ENCODE measurements around the gene ATP6V0D1. TPM values are rescaled to one million over a fixed set of nuclear protein-coding genes. Genes with fewer than 3 reads are reported as not detected.

ATP6V0D1 gene
- polyA plus RNA-seq, 1 donor from 2014 or later: 188 TPM

DNA sequence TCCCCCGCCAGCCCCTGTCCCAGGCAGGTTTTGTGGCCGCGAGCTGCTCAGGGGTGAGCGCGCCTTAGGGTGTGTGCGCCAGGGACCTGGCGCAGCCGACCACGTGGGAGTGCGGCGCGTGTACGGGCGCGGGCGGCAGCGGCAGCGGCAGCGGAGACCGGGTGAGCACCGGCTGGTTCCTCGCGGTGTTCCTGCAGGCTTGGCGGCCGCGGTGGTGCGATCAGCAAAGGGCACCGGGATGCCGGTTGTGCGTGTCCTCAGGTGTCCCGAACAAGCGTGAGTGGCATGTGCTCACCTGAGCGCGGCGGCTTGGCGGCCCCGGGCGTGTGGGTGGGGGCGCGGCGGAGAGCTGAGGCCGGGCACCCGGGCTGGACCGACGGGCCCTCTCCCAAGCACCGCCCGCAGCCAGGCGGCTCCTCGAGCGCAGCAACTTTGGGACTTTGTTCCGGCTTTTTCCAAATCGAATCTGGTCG lies 50.4 kb downstream of the ATP6V0D1 start:
- H3K9ac ChIP-seq (ENCODE audit: low read length): peak overlapping the region; percentile 26
- H3K79me2 ChIP-seq (replicated peaks; ENCODE audit: insufficient read depth, low read length): no peaks in the 10 kb centered on the region
- H3K9me2 ChIP-seq (ENCODE audit: insufficient read depth, low read length): no peaks in the 10 kb centered on the region
- no peaks in the 10 kb centered on the region for H3F3A ChIP-seq (ENCODE audit: insufficient read depth, low read length, poor library complexity, severe bottlenecking)
- TF ChIP-seq MXI1 (conservative IDR thresholded peaks at IDR 0.05; ENCODE audit: poor library complexity, severe bottlenecking): peak; percentile 83
- no peak for TF ChIP-seq EP300 (conservative IDR thresholded peaks at IDR 0.05; ENCODE audit: poor library complexity, severe bottlenecking)
- TF ChIP-seq TAF1 (IDR thresholded peaks at IDR 0.05; ENCODE audit: low read depth): no peak
- TF ChIP-seq EZH2 (IDR thresholded peaks at IDR 0.05; ENCODE audit: borderline replicate concordance, insufficient read depth, low read length, poor library complexity, severe bottlenecking): peak; percentile 69
- no peak for TF ChIP-seq RAD21 (conservative IDR thresholded peaks at IDR 0.05)
- TF ChIP-seq, protein P1, sequence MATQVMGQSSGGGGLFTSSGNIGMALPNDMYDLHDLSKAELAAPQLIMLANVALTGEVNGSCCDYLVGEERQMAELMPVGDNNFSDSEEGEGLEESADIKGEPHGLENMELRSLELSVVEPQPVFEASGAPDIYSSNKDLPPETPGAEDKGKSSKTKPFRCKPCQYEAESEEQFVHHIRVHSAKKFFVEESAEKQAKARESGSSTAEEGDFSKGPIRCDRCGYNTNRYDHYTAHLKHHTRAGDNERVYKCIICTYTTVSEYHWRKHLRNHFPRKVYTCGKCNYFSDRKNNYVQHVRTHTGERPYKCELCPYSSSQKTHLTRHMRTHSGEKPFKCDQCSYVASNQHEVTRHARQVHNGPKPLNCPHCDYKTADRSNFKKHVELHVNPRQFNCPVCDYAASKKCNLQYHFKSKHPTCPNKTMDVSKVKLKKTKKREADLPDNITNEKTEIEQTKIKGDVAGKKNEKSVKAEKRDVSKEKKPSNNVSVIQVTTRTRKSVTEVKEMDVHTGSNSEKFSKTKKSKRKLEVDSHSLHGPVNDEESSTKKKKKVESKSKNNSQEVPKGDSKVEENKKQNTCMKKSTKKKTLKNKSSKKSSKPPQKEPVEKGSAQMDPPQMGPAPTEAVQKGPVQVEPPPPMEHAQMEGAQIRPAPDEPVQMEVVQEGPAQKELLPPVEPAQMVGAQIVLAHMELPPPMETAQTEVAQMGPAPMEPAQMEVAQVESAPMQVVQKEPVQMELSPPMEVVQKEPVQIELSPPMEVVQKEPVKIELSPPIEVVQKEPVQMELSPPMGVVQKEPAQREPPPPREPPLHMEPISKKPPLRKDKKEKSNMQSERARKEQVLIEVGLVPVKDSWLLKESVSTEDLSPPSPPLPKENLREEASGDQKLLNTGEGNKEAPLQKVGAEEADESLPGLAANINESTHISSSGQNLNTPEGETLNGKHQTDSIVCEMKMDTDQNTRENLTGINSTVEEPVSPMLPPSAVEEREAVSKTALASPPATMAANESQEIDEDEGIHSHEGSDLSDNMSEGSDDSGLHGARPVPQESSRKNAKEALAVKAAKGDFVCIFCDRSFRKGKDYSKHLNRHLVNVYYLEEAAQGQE (IDR thresholded peaks at IDR 0.05; ENCODE audit: borderline replicate concordance): no peak
- TF ChIP-seq SMC3 (conservative IDR thresholded peaks at IDR 0.05; ENCODE audit: poor library complexity): no peak
- TF ChIP-seq POLR2AphosphoS5 (IDR thresholded peaks at IDR 0.05): no peak
- TF ChIP-seq, protein P2, sequence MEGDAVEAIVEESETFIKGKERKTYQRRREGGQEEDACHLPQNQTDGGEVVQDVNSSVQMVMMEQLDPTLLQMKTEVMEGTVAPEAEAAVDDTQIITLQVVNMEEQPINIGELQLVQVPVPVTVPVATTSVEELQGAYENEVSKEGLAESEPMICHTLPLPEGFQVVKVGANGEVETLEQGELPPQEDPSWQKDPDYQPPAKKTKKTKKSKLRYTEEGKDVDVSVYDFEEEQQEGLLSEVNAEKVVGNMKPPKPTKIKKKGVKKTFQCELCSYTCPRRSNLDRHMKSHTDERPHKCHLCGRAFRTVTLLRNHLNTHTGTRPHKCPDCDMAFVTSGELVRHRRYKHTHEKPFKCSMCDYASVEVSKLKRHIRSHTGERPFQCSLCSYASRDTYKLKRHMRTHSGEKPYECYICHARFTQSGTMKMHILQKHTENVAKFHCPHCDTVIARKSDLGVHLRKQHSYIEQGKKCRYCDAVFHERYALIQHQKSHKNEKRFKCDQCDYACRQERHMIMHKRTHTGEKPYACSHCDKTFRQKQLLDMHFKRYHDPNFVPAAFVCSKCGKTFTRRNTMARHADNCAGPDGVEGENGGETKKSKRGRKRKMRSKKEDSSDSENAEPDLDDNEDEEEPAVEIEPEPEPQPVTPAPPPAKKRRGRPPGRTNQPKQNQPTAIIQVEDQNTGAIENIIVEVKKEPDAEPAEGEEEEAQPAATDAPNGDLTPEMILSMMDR (IDR thresholded peaks at IDR 0.05; ENCODE audit: poor library complexity, severe bottlenecking): no peak
- H2AFZ ChIP-seq (ENCODE audit: low read depth, low read length): no peak overlapping the region
- no peak overlapping the region for H3K4me2 ChIP-seq (ENCODE audit: low read length)
- no peak overlapping the region for H3K27ac ChIP-seq (ENCODE audit: low read length)
- H3K4me3 ChIP-seq (ENCODE audit: low read length): peak overlapping the region; percentile 65
- H4K20me1 ChIP-seq (ENCODE audit: insufficient read depth): no peaks in the 10 kb centered on the region
- no peaks in the 10 kb centered on the region for H3K9me3 ChIP-seq (ENCODE audit: low read length)
- H3K27me3 ChIP-seq (ENCODE audit: insufficient read depth, low read depth, low read length): peaks cover 40% of the 10 kb centered on the region
- H3K36me3 ChIP-seq (ENCODE audit: insufficient read depth, low read length): no peaks in the 10 kb centered on the region

DNA sequence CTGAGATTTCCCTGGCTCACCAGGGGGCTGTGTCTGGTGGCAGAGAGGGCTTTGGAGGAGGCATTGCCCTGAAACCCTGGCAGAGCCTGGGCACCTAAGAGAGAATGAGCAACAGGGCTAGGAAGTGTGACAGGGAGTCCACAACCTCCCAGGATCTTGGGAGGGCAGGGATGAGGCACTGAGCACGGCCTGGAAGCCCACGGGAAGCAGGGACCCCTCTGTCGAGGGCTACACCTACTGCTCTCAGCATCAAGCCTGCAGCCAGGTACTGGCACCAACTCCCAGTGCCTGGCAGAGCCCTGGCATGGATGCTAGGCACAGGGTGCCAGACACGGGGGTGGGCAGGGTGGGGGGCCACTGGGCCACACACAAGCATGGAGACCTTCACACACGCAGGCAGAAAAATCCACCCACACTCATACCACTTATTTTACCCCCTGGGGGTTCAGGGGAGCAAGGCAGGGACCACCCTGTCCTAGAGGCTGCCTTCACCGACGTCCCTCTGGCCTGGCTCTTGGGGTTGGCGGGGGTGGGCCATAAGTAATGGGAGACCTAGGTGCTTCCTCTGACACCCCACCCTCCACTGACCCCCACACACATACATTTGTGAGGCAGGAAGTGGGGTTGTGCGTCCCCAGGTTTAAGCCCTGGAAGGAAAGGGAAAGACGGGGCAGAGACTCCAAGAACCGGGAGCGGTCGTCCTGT lies 51.0 kb downstream of the ATP6V0D1 start:
- no peak overlapping the region for H3K27ac ChIP-seq (ENCODE audit: low read length)
- no peak overlapping the region for H2AFZ ChIP-seq (ENCODE audit: low read depth, low read length)
- H3F3A ChIP-seq (ENCODE audit: insufficient read depth, low read length, poor library complexity, severe bottlenecking): no peaks in the 10 kb centered on the region
- peak overlapping the region; percentile 65 for H3K4me3 ChIP-seq (ENCODE audit: low read length)
- H4K20me1 ChIP-seq (ENCODE audit: insufficient read depth): no peaks in the 10 kb centered on the region
- no peaks in the 10 kb centered on the region for H3K36me3 ChIP-seq (ENCODE audit: insufficient read depth, low read length)
- H3K9me2 ChIP-seq (ENCODE audit: insufficient read depth, low read length): no peaks in the 10 kb centered on the region
- no peaks in the 10 kb centered on the region for H3K9me3 ChIP-seq (ENCODE audit: low read length)
- H3K9ac ChIP-seq (ENCODE audit: low read length): no peak overlapping the region
- TF ChIP-seq RAD21 (conservative IDR thresholded peaks at IDR 0.05): no peak
- TF ChIP-seq TAF1 (IDR thresholded peaks at IDR 0.05; ENCODE audit: low read depth): no peak
- TF ChIP-seq, protein P2 (IDR thresholded peaks at IDR 0.05; ENCODE audit: poor library complexity, severe bottlenecking): no peak
- no peak for TF ChIP-seq MXI1 (conservative IDR thresholded peaks at IDR 0.05; ENCODE audit: poor library complexity, severe bottlenecking)
- no peak for TF ChIP-seq EZH2 (IDR thresholded peaks at IDR 0.05; ENCODE audit: borderline replicate concordance, insufficient read depth, low read length, poor library complexity, severe bottlenecking)
- H3K4me2 ChIP-seq (ENCODE audit: low read length): no peak overlapping the region
- H3K27me3 ChIP-seq (ENCODE audit: insufficient read depth, low read depth, low read length): peaks cover 40% of the 10 kb centered on the region
- H3K79me2 ChIP-seq (replicated peaks; ENCODE audit: insufficient read depth, low read length): no peaks in the 10 kb centered on the region
